Brain microvascular endothelial cell (primary cell): ENCODE results near the gene FOS.

Experiments
- DNase-seq: peaks from one replicate; pipeline ENCODE4 v3.0.0-alpha.2; 2020
- H3K27ac ChIP-seq: fragments of 250-450 bp; sonication (Bioruptor Pico); 2 replicates; pipeline ENCODE4 v1.5.1; 2020; ENCODE audit warnings: mild to moderate bottlenecking, moderate library complexity
- H3K27me3 ChIP-seq: fragments of 250-450 bp; sonication (Bioruptor Pico); replicated peaks from 2 replicates; pipeline ENCODE4 v1.5.1; 2020; ENCODE audit warnings: mild to moderate bottlenecking
- H3K36me3 ChIP-seq: fragments of 250-450 bp; sonication (Bioruptor Pico); replicated peaks from 2 replicates; pipeline ENCODE4 v1.5.1; 2020; ENCODE audit warnings: mild to moderate bottlenecking
- H3K4me3 ChIP-seq: 2 replicates; pipeline ENCODE4 v1.5.1; 2011; ENCODE audit warnings: low read depth, mild to moderate bottlenecking, control low read depth, low read length, moderate library complexity
- in situ Hi-C: cut with HindIII; loops from 2 replicates; pipeline ENCODE4 v1.10.0; 2017; ENCODE audit warnings: low sequenced_read_pairs, low pct_ligation_motif_present
- TF ChIP-seq, protein P1 (sequence below): IDR thresholded peaks from 2 replicates; pipeline ENCODE4 v1.5.1; 2011; ENCODE audit warnings: low read depth, mild to moderate bottlenecking, moderate library complexity, low read length, control low read depth, inconsistent platforms; ENCODE audit errors: missing control alignments

Gene FOS

GRCh38 chr14:75311356-75311755 lies 32.7 kb downstream of the FOS start:
- H3K36me3 ChIP-seq, result no peaks in the 10 kb centered on the region
- no peak overlapping the region for H3K4me3 ChIP-seq
- no peak for DNase-seq
- TF ChIP-seq, protein P1, sequence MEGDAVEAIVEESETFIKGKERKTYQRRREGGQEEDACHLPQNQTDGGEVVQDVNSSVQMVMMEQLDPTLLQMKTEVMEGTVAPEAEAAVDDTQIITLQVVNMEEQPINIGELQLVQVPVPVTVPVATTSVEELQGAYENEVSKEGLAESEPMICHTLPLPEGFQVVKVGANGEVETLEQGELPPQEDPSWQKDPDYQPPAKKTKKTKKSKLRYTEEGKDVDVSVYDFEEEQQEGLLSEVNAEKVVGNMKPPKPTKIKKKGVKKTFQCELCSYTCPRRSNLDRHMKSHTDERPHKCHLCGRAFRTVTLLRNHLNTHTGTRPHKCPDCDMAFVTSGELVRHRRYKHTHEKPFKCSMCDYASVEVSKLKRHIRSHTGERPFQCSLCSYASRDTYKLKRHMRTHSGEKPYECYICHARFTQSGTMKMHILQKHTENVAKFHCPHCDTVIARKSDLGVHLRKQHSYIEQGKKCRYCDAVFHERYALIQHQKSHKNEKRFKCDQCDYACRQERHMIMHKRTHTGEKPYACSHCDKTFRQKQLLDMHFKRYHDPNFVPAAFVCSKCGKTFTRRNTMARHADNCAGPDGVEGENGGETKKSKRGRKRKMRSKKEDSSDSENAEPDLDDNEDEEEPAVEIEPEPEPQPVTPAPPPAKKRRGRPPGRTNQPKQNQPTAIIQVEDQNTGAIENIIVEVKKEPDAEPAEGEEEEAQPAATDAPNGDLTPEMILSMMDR, result no peak
- H3K27me3 ChIP-seq, result no peaks in the 10 kb centered on the region
- in situ Hi-C loops, result no loop called here
- no peak overlapping the region for H3K27ac ChIP-seq

- Histone ChIP-seq H3K4me3 (no peak overlapping the region), H3K27ac (no peak overlapping the region), H3K27me3 (no peaks in the 10 kb centered on the region), H3K36me3 (no peaks in the 10 kb centered on the region)
- no peak for DNase-seq
- TF ChIP-seq, protein P1, result no peak
- in situ Hi-C loops, result no loop called here
Measured at GRCh38 chr14:75312341-75312740, 33.7 kb downstream of the FOS start.

- H3K27ac ChIP-seq, result no peak overlapping the region
- in situ Hi-C loops, result no loop called here
- H3K27me3 ChIP-seq, result no peaks in the 10 kb centered on the region
- TF ChIP-seq, protein P1, result no peak
- H3K4me3 ChIP-seq, result no peak overlapping the region
- no peak for DNase-seq
- H3K36me3 ChIP-seq, result no peaks in the 10 kb centered on the region
Measured at GRCh38 chr14:75313294-75313693, 34.7 kb downstream of the FOS start.

- H3K4me3 ChIP-seq, result no peak overlapping the region
- TF ChIP-seq, protein P1, result no peak
- DNase-seq, result peak; percentile 54
- no peaks in the 10 kb centered on the region for H3K27me3 ChIP-seq
- H3K27ac ChIP-seq, result no peak overlapping the region
- H3K36me3 ChIP-seq, result no peaks in the 10 kb centered on the region
- in situ Hi-C loops, result no loop called here
Measured at GRCh38 chr14:75315144-75315543, 36.5 kb downstream of the FOS start.

- DNase-seq, result no peak
- Histone ChIP-seq H3K27me3 (no peaks in the 10 kb centered on the region), H3K36me3 (no peaks in the 10 kb centered on the region), H3K27ac (no peak overlapping the region), H3K4me3 (no peak overlapping the region)
- TF ChIP-seq, protein P1, result no peak
- in situ Hi-C loops, result no loop called here
Measured at GRCh38 chr14:75317148-75317547, 38.5 kb downstream of the FOS start.

DNA sequence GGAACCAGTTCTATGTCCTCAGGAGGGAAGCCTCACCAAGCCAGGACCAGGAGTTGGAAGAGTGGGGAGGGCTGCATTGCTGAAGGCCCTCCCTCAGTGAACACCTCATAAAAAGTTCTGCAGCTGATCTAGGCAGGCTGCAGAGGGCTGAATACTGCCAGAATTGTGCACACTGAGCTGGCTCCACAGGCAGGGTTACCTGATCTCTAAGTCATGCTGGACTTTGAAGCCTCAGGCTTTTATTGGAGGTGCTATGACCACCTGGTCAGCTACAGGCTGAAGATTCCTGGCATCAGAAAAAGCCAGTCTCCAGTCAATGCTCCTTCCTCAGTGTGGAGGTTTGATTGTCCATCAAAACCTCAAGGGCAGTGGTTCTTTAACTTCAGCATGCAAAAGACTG lies 39.7 kb downstream of the FOS start:
- Histone ChIP-seq H3K27ac (no peak overlapping the region), H3K36me3 (no peaks in the 10 kb centered on the region), H3K27me3 (no peaks in the 10 kb centered on the region), H3K4me3 (no peak overlapping the region)
- TF ChIP-seq, protein P1, result no peak
- in situ Hi-C loops, result no loop called here
- no peak for DNase-seq
